Gastrocnemius medialis (tissue), 4 donors: ENCODE results near the gene FERMT2.

Experiments used
- CTCF ChIP-seq, 5 experiments: fragments of 450-650 bp in 3 of 5; fragments of 200-600 bp in 2 of 5; sonication (generic) in 2 of 5; IDR thresholded peaks in 4 of 5; conservative IDR thresholded peaks in 1 of 5; 1 replicate in 4 of 5; 2 replicates in 1 of 5; pipeline ENCODE4 v1.5.1; 2016 to 2019; ENCODE audit warnings: antibody characterized with exemption in 5 of 5, mild to moderate bottlenecking in 3 of 5, moderate library complexity in 3 of 5
- POLR2A ChIP-seq, 2 donors: fragments of 450-650 bp; IDR thresholded peaks; one replicate each; pipeline ENCODE4 v1.6.1; 2017; ENCODE audit warnings: antibody characterized with exemption in 2 of 2, mild to moderate bottlenecking in 2 of 2, moderate library complexity in 2 of 2

- TF ChIP-seq CTCF (IDR thresholded peaks at IDR 0.05 in 4 of 5, conservative IDR thresholded peaks at IDR 0.05 in 1 of 5) (no peak), POLR2A (IDR thresholded peaks at IDR 0.05) (no peak)
These were observed 75.1 kb downstream of the FERMT2 start for GRCh38 chr14:52875707-52876106.
